ENCODE results near the gene CD22. TPM values are rescaled to one million over a fixed set of nuclear protein-coding genes. Genes with fewer than 3 reads are reported as not detected.

CD22 gene
- total and polyA plus RNA-seq, 2 of the 8 experiments (the other 6 are each of a cell fraction or from before 2014, with no cell fraction given): 0.06 to 0.60 TPM

GRCh38 chr19:35347930-35348298, 18.9 kb downstream of the CD22 start:
- H2BK15ac ChIP-seq (ENCODE audit: low read length): no peak overlapping the region
- no peak overlapping the region for H2AK5ac ChIP-seq (ENCODE audit: low read depth, low read length)
- peaks cover 0 to 2% (median 0%) of the 10 kb centered on the region in 4 experiments; a peak in 2 of 7 replicates for H3K4me1 ChIP-seq (replicated peaks in 1 of 4; ENCODE audit: control insufficient read depth in 3 of 4, insufficient read depth in 4 of 4, low read length in 3 of 4)
- no peak overlapping the region for H3K14ac ChIP-seq (ENCODE audit: insufficient read length)
- H2BK120ac ChIP-seq (replicated peaks; ENCODE audit: low read depth, low read length): no peak overlapping the region
- no peak overlapping the region for H2BK5ac ChIP-seq (ENCODE audit: low read depth, low read length)
- H3K23me2 ChIP-seq (ENCODE audit: low read depth, low read length): no peaks in the 10 kb centered on the region; the same call in 1 of the 2 replicates
- no peaks in the 10 kb centered on the region for H4K20me1 ChIP-seq (replicated peaks in 1 of 2; ENCODE audit: control insufficient read depth in 1 of 2, insufficient read depth in 2 of 2, low read length in 2 of 2)
- H2BK20ac ChIP-seq (ENCODE audit: low read length): no peak overlapping the region
- DNase-seq (ENCODE audit: low read depth in 1 of 2, low spot score in 2 of 2) (no peak), FAIRE-seq (no peak)
- H3K36me3 ChIP-seq (ENCODE audit: control insufficient read depth in 2 of 4, insufficient read depth in 4 of 4, low read length in 3 of 4): no peaks in the 10 kb centered on the region
- ChIA-PET CTCF (ENCODE audit: partially characterized antibody) (interaction anchor here (0.8 to 0.9 kb wide), 2 partner anchors 40 kb away, joined by 3 read pairs; no protein-coding TSS in a partner anchor), POLR2A (ENCODE audit: partially characterized antibody) (no interaction called here)
- no peak overlapping the region for H3K23ac ChIP-seq (ENCODE audit: insufficient read length)
- no peak overlapping the region for H3K18ac ChIP-seq (ENCODE audit: extremely low read depth, low read length)
- H4K5ac ChIP-seq (ENCODE audit: insufficient read length, low read depth, low read length): no peak overlapping the region
- no peak overlapping the region for H3K9ac ChIP-seq (replicated peaks in 1 of 4; ENCODE audit: extremely low read depth in 1 of 4, low read depth in 3 of 4, low read length in 3 of 4)
- H2BK12ac ChIP-seq (ENCODE audit: low read depth, low read length): no peak overlapping the region
- no peak overlapping the region for H4K91ac ChIP-seq (replicated peaks; ENCODE audit: insufficient read length, low read length)
- no peak overlapping the region for H4K8ac ChIP-seq (ENCODE audit: extremely low read depth, insufficient read depth, low read length)
- H3K27ac ChIP-seq (ENCODE audit: low read depth, low read length): no peak overlapping the region
- TF ChIP-seq RAD21 (IDR thresholded peaks at IDR 0.05 in 1 of 2, conservative IDR thresholded peaks at IDR 0.05 in 1 of 2; ENCODE audit: low read depth in 2 of 2, low read length in 2 of 2) (no peak), SP2 (IDR thresholded peaks at IDR 0.05; ENCODE audit: low read length) (no peak), ZNF274 (IDR thresholded peaks at IDR 0.05; ENCODE audit: borderline replicate concordance, extremely low read depth, low read length) (no peak), POU5F1 (IDR thresholded peaks at IDR 0.05; ENCODE audit: low read depth, low read length) (no peak)
- no peak overlapping the region for H3K4me3 ChIP-seq (ENCODE audit: extremely low read depth in 1 of 4, insufficient read depth in 2 of 4, low read depth in 3 of 4, low read length in 4 of 4)
- no peaks in the 10 kb centered on the region for H3K79me2 ChIP-seq (ENCODE audit: control insufficient read depth in 1 of 2, insufficient read depth in 2 of 2, low read length in 2 of 2)
- H3K56ac ChIP-seq (replicated peaks; ENCODE audit: insufficient read length, low read depth, low read length): no peak overlapping the region
- no peaks in the 10 kb centered on the region for H3K9me3 ChIP-seq (ENCODE audit: insufficient read depth in 2 of 2, low read depth in 1 of 2, low read length in 1 of 2)
- no peak overlapping the region for H3K4me2 ChIP-seq (ENCODE audit: insufficient read depth in 1 of 2, low read depth in 2 of 2, low read length in 2 of 2)
- 94% methylated on average over 7 of the region's 7 CpGs; no CpG with 5 or more reads in 1 of the 2 experiments for WGBS, 2 experiments (ENCODE audit: extremely low coverage in 1 of 2, insufficient coverage in 1 of 2, insufficient read length in 1 of 2, insufficient replicate concordance in 2 of 2, low coverage in 1 of 2, low lambda C conversion rate in 2 of 2, missing lambda C conversion rate in 1 of 2)
- H2AFZ ChIP-seq (ENCODE audit: low read length): no peak overlapping the region
- H3K27me3 ChIP-seq (replicated peaks in 1 of 4; ENCODE audit: control insufficient read depth in 3 of 4, extremely low read depth in 1 of 4, insufficient read depth in 3 of 4, low read length in 3 of 4): no peaks in the 10 kb centered on the region
- H3K79me1 ChIP-seq (ENCODE audit: low read depth, low read length): no peaks in the 10 kb centered on the region
- H3K4ac ChIP-seq (replicated peaks; ENCODE audit: insufficient read length, low read depth, low read length): no peak overlapping the region

Measured in H1 (cell line).